ENCODE data around the gene HIRA.

The HIRA gene

DNA sequence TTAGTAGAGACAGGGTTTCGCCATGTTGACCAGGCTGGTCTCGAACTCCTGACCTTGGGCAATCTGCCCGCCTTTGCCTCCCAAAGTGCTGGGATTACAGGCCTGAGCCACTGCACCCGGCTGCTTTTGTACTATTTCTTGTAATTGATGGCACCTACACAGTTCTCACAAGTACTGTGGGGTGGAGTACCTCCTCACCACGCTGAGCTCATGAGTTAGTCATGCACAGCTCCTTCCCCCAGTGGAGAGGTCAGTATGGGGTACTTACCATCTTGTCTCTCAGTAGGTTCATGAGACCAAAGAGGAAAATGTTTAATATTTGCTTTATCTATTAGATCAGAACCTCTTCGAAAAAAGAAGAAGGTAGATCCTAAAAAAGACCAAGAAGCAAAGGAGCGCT lies 2.9 kb upstream of the HIRA start:
- peaks cover 24% of the 10 kb centered on the region for H3K36me3 ChIP-seq (replicated peaks; ENCODE audit: low read depth, low read length)
- H3K4me1 ChIP-seq (ENCODE audit: low read length) = peaks cover 25% of the 10 kb centered on the region
- H2AFZ ChIP-seq (ENCODE audit: low read depth, low read length) = no peak overlapping the region
- H3K4me3 ChIP-seq (ENCODE audit: low read length) = no peak overlapping the region
- no peak overlapping the region for H3K9ac ChIP-seq (ENCODE audit: low read length)
- H3K27me3 ChIP-seq (ENCODE audit: low read depth, low read length) = no peaks in the 10 kb centered on the region
- H3K27ac ChIP-seq (ENCODE audit: low read length) = no peak overlapping the region
- no peaks in the 10 kb centered on the region for H3K9me3 ChIP-seq (ENCODE audit: insufficient read depth, low read length)
- no peak for TF ChIP-seq EZH2phosphoT487 (IDR thresholded peaks at IDR 0.05; ENCODE audit: low read depth)
- TF ChIP-seq, protein P1, sequence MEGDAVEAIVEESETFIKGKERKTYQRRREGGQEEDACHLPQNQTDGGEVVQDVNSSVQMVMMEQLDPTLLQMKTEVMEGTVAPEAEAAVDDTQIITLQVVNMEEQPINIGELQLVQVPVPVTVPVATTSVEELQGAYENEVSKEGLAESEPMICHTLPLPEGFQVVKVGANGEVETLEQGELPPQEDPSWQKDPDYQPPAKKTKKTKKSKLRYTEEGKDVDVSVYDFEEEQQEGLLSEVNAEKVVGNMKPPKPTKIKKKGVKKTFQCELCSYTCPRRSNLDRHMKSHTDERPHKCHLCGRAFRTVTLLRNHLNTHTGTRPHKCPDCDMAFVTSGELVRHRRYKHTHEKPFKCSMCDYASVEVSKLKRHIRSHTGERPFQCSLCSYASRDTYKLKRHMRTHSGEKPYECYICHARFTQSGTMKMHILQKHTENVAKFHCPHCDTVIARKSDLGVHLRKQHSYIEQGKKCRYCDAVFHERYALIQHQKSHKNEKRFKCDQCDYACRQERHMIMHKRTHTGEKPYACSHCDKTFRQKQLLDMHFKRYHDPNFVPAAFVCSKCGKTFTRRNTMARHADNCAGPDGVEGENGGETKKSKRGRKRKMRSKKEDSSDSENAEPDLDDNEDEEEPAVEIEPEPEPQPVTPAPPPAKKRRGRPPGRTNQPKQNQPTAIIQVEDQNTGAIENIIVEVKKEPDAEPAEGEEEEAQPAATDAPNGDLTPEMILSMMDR (IDR thresholded peaks at IDR 0.05; ENCODE audit: low read depth, low read length) = no peak
- H3K79me2 ChIP-seq (ENCODE audit: low read length) = peaks cover 40% of the 10 kb centered on the region
- no peak overlapping the region for H3K4me2 ChIP-seq (ENCODE audit: low read length)
- peaks cover 15% of the 10 kb centered on the region for H4K20me1 ChIP-seq (ENCODE audit: insufficient read depth, low read length)

GRCh38 chr22:19432133-19432851 lies 759 bp upstream of the HIRA start, which contains the start of gene MRPL40:
MRPL40 (plus strand) TSS chr22:19432545; CDS start chr22:19432555, 10 bp downstream.
- no peaks in the 10 kb centered on the region for H3K27me3 ChIP-seq (ENCODE audit: low read depth, low read length)
- H3K9me3 ChIP-seq (ENCODE audit: insufficient read depth, low read length) = no peaks in the 10 kb centered on the region
- H2AFZ ChIP-seq (ENCODE audit: low read depth, low read length) = peak within 1 kb of the TSS; percentile 64
- H3K36me3 ChIP-seq (replicated peaks; ENCODE audit: low read depth, low read length) = peaks cover 19% of the 10 kb centered on the region
- peaks cover 61% of the 10 kb centered on the region for H3K79me2 ChIP-seq (ENCODE audit: low read length)
- peaks cover 30% of the 10 kb centered on the region for H4K20me1 ChIP-seq (ENCODE audit: insufficient read depth, low read length)
- no peak for TF ChIP-seq EZH2phosphoT487 (IDR thresholded peaks at IDR 0.05; ENCODE audit: low read depth)
- TF ChIP-seq, protein P1 (IDR thresholded peaks at IDR 0.05; ENCODE audit: low read depth, low read length) = no peak
- H3K9ac ChIP-seq (ENCODE audit: low read length) = peak within 1 kb of the TSS; percentile 99
- peaks cover 25% of the 10 kb centered on the region for H3K4me1 ChIP-seq (ENCODE audit: low read length)
- peak within 1 kb of the TSS; percentile 93 for H3K4me3 ChIP-seq (ENCODE audit: low read length)
- peak within 1 kb of the TSS; percentile 90 for H3K27ac ChIP-seq (ENCODE audit: low read length)
- H3K4me2 ChIP-seq (ENCODE audit: low read length) = peak within 1 kb of the TSS; percentile 78

GRCh38 chr22:19430890-19431541 lies 517 bp downstream of the HIRA start:
- Histone ChIP-seq H3K27me3 (ENCODE audit: low read depth, low read length) (no peaks in the 10 kb centered on the region), H3K4me3 (ENCODE audit: low read length) (peak overlapping the region; percentile 93), H3K9ac (ENCODE audit: low read length) (peak overlapping the region; percentile 79), H3K36me3 (replicated peaks; ENCODE audit: low read depth, low read length) (peaks cover 23% of the 10 kb centered on the region), H3K79me2 (ENCODE audit: low read length) (peaks cover 71% of the 10 kb centered on the region), H3K4me2 (ENCODE audit: low read length) (peak overlapping the region; percentile 99), H3K27ac (ENCODE audit: low read length) (peak overlapping the region; percentile 23), H2AFZ (ENCODE audit: low read depth, low read length) (no peak overlapping the region), H3K4me1 (ENCODE audit: low read length) (peaks cover 25% of the 10 kb centered on the region), H4K20me1 (ENCODE audit: insufficient read depth, low read length) (peaks cover 43% of the 10 kb centered on the region), H3K9me3 (ENCODE audit: insufficient read depth, low read length) (no peaks in the 10 kb centered on the region)
- TF ChIP-seq, protein P1 (IDR thresholded peaks at IDR 0.05; ENCODE audit: low read depth, low read length) = no peak
- no peak for TF ChIP-seq EZH2phosphoT487 (IDR thresholded peaks at IDR 0.05; ENCODE audit: low read depth)
